ENCODE data around the gene TOP3A.

Gene TOP3A

DNA sequence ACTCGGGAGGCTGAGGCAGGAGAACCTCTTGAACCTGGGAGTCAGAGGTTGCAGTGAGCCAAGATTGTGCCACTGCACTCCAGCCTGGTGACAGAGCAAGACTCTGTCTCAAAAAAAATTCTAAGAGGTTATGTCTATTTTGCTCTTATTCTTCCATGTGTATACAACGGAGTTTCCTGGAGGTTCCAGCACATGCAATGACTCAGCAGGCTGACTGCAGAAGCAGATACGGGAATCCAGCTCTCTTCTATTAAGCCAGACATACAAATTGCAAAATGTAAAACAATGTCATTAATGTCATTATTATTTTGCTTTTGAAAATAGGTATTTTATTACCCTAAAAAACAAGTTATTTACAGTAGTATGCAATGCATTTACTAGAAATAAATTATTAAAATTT lies 35.9 kb downstream of the TOP3A start:
- no peak for DNase-seq

DNA sequence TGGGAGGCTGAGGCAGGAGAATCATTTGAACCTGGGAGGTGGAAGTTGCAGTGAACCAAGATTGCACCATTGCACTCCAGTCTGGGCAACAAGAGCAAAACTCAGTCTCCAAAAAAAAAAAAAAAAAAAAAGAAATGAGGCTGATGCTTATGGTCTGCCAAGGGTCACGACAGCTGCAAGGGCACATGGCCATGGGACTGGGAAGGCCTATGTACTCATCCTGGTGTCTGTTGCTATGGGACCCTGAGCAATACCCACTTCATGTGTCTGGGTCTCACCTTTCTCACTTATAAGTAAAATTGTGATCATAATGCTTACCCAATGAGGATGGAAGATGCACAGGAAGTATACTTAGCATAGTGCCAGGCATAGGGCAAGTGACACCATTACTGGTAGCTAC lies 37.7 kb downstream of the TOP3A start:
- no peak for DNase-seq

DNA sequence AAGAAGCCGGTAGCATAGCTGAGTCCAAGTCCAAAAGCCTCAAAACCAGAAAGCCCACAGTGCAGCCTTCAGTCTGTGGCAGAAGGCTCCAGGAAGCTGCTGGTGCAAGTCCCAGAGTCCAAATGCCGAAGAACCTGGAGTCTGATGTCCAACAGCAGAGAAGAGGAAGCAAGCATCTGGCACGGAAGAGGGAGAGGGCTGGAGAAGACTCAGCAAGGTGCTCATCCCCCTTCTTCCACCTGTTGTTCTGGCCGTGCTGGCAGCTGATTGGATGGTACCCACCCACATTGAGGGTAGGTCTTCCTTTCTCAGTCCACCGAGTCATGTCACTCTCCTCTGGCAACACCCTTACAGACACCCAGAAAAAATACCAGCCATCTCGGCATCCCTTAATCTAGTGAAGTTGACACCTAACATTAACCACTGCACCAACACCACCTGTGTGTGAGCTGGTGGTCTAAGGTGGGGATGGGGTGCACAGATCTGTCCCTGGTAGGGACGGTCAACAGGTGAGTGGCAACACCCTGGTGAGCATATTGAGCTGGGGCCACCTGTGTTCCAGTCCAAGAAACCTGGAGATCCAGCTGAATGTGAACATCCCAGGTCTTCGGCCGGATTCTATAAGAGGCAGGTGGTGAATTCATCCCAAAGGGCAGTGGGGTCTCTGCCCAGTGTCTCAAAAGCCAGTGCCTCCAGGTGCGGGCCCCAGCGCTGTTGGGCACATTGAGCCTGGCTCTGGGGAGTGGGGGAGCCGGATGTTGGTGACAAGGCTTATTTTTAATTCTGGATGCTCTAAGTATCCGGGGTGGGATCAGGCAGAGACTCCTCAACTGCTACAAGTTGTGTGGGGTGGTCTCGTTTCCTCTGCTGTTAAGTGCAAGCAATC lies 44.5 kb downstream of the TOP3A start:
- DNase-seq: no peak

GRCh38 chr17:18267927-18268711 lies 46.7 kb downstream of the TOP3A start:
- no peak for DNase-seq

DNA sequence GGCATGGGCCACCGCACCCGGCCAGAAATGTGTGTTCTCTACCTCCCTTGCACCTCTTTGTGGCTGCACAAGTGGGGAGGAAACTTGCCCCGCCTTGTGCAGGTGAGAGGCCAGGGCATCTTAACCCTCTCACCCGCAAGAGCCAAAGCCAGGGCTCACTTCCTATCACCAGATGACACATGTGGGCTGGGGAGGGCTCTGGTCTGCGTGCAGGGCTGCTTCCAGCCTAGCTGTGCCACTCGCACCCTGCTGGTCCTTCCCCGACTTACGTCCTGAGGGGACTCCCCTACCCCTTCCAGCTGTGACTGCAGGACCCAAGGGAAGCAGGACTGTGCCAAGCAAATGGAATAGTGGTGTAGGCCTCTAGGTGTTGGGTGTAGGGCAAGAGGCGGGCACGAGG lies 47.4 kb downstream of the TOP3A start:
- no peak for DNase-seq

DNA sequence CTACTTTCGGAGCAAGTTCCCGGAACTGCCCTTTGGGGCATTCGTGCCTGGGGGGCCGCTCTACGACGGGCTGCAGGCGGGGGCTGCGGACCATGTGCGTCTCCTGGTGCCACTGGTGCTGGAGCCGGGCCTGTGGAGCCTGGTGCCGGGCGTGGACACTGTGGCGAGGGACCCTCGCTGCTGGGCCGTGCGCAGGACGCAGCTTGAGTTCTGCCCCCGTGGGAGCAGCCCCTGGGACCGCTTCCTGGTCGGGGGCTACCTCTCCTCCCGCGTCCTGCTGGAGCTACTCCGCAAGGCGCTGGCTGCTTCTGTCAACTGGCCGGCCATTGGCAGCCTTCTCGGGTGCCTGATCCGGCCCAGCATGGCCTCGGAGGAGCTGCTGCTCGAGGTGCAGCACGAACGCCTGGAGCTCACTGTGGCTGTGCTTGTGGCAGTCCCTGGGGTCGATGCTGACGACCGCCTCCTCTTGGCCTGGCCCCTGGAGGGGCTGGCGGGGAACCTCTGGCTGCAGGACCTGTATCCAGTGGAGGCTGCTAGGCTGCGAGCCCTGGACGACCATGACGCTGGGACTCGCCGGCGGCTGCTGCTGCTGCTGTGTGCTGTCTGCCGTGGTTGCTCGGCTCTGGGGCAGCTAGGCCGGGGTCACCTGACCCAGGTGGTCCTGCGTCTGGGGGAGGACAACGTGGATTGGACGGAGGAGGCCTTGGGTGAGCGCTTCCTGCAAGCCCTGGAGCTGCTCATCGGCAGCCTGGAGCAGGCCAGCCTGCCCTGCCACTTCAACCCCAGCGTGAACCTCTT lies 50.7 kb downstream of the TOP3A start:
- DNase-seq: no peak

DNA sequence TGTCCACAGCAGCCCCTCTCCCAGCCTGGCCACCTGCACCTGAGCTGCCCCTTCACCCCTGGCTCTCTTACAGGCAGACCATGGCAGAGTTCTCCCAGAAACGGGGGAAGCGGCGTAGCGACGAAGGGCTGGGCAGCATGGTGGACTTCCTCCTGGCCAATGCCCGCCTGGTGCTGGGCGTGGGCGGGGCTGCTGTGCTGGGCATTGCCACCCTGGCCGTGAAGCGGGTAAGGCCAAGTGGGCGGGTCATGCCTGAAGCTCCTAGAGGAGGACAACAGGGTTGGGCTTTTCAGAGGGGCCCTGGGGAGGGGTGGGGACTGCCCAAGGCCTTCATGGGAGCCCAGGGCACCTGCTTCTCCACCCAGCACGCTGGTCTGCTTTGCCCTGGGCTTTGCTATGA lies 52.2 kb downstream of the TOP3A start:
- DNase-seq: no peak

GRCh38 chr17:18262111-18262510 lies 52.7 kb downstream of the TOP3A start:
- no peak for DNase-seq

GRCh38 chr17:18261659-18262058 lies 53.1 kb downstream of the TOP3A start:
- DNase-seq: no peak

DNA sequence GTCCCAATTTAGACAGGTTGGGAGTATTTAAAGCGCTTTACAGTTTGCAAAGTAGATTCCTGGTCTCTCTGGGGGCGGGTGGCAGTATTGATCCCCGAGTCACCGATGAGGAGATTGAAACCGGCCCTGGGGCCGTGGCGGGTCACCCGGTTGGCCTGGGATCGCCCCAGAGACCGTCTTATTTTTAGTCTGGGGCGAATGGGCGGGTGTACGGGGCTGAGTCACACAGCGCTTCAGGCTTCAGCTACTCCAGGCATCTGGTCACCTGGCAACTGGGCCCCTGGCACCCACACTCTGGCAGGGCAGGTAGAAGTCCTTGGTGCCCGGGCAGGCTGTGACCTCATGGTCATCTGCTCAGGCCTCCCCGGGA lies 53.7 kb downstream of the TOP3A start:
- no peak for DNase-seq

- peak; percentile 96 for DNase-seq
These were observed 54.3 kb downstream of the TOP3A start, which contains the start of gene MIEF2 for GRCh38 chr17:18260332-18261145. Gene MIEF2, plus strand, starts transcription at chr17:18260662. Its CDS starts 2,059 bp downstream, at chr17:18262721.

DNA sequence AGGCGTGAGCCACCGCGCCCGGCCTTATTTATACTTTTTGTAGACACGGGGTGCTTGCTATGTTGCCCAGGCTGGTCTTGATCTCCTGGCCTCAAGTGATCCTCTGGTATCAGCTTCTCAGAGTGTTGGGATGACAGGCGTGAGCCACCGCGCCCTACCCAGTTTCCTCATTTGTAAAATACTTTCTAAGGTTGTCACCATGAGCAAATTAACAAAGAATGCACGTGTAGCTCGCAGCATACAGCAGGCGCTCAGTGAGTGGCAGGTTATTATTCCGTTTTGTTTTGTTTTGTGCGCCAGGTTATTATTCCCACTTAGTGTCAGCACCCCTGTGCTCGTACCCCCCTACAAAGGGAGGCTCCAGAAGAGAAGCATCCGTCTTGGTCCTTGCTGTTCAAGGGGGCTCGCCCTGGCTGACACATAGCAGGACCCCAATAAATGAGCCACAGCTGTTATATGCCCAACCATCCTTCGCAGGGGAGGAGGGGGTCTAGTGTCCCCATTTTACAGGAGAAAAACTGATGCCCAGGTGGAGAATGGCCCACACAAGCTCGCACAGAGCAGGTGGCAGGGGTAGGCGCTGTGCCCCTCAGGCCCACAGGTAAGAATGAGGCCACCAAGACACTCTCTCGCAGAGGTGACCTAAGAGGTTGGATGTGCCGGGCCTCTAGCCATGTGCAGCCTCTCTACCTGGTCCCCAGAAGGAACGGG lies 55.0 kb downstream of the TOP3A start:
- no peak for DNase-seq

- peak; percentile 31 for DNase-seq
These were observed 56.3 kb downstream of the TOP3A start, which contains the start of gene FLII for GRCh38 chr17:18258356-18259038. Gene FLII, minus strand, starts transcription at chr17:18258738. Its CDS starts 48 bp downstream, at chr17:18258690.

GRCh38 chr17:18257982-18258355 lies 56.8 kb downstream of the TOP3A start:
- DNase-seq: peak; percentile 21

GRCh38 chr17:18257268-18257981 lies 57.4 kb downstream of the TOP3A start:
- no peak for DNase-seq

DNA sequence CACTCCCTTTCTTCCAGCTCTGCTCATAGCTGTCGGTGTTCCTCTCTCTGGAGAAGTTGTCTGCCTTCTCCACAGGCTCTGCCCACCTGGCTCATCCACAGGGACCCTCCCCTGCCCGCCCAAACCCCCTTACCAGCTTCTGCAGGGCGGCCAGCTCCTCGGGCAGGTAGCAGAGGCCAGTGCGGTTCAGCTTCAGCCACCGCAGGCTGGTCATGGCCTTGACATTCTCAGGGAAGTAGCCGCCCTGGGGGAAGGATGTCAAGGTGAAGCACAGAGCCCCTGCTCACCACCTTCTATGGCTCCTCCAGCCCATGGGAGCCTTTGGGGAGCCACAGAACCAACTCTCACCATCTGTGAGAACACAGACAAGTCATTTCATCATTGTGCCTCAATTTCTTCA lies 58.0 kb downstream of the TOP3A start:
- DNase-seq: no peak

DNA sequence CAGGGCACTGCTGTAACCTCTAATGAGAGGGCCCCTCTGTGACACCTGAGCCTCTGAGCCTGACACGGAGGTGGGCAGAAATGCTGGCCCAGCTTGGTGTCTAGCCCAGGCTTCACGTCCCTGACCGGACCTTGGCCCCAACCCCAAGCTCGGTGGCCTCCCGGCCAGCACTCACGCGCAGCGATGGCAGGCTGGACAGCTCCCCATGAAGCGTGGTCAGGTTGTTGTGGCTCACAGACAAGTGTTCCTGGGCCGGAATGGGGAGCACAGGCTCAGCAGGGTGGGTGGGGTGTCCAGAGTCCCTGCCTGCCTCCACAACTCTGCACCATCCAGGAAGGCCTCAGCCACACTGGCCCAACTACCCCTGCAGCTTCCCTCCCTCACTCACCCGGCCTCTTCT lies 58.4 kb downstream of the TOP3A start:
- DNase-seq: no peak

GRCh38 chr17:18254888-18255649 lies 59.7 kb downstream of the TOP3A start:
- no peak for DNase-seq
